Activated T-helper 17 cell treated with anti-CD3 and anti-CD28 coated beads, Interleukin-2, amount 50 U/mL, for 72 hours (primary cell): ENCODE measurements around the gene B4GALT1. TPM values are rescaled to one million over a fixed set of nuclear protein-coding genes. Genes with fewer than 3 reads are reported as not detected.
"Not testable (repeated sequence)": the region's sequence is repeated elsewhere in the genome, so short reads cannot be mapped to it uniquely, and the experiment has no call there.

Experiments used
- ATAC-seq: fragments of 150-1000 bp; cut with Tn5 transposase; replicated peaks from 2 replicates; pipeline ENCODE4 v1.10.0; 2021; ENCODE audit warnings: mild to moderate bottlenecking, moderate library complexity
- H3K27ac Mint-ChIP-seq: one replicate; pipeline ENCODE4 v1.8.0; 2022; ENCODE audit warnings: mixed read lengths
- H3K27me3 Mint-ChIP-seq: one replicate; pipeline ENCODE4 v1.8.0; 2022; ENCODE audit warnings: mixed read lengths
- H3K36me3 Mint-ChIP-seq: one replicate; pipeline ENCODE4 v1.8.0; 2022; ENCODE audit warnings: low read depth, mild to moderate bottlenecking, mixed read lengths
- H3K4me1 Mint-ChIP-seq: one replicate; pipeline ENCODE4 v1.8.0; 2022; ENCODE audit warnings: mixed read lengths
- H3K4me3 Mint-ChIP-seq: one replicate; pipeline ENCODE4 v1.8.0; 2022; ENCODE audit warnings: mild to moderate bottlenecking, mixed read lengths
- H3K9me3 Mint-ChIP-seq: one replicate; pipeline ENCODE4 v1.8.0; 2022; ENCODE audit warnings: mixed read lengths
- total RNA-seq, 2 donors: library from RNA; stranded (reverse); gene quantifications; one replicate each; pipeline ENCODE4 v1.2.3, GENCODE V29; 2022

Gene B4GALT1
- total RNA-seq, 2 donors from 2014 or later: 45.4 to 57.9 TPM

DNA sequence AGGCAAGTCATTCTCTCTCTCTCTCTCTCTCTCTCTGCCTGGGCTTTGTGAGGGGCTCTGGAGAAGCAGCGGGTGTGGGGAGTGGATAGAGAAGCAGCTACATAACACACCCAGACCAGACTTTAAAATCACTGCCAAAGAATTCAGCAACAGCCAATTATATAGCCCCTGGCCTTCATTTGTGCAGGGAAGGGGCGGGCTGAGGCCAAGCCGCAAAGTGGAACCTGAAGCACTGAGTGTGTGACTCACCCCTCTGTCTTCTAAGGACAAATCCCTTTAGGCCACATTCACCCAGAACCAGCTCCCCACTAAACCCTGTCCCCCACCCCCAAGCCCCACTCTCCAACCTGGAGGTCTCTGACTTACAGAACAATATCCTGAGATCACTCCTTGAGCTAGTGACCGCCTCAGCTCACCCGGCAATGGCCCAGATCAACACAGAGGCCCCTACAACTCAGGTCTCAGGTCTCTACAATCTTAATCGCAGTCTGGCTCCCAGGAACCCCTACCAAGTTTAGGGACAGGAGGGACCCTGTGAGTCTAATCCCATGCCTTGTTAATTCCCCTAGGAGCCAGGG is 6.0 kb downstream of the B4GALT1 start:
- Mint-ChIP-seq H3K4me3 (peak overlapping the region; percentile 100), H3K9me3 (no peaks in the 10 kb centered on the region), H3K27ac (peak overlapping the region; percentile 99), H3K36me3 (peaks cover 28% of the 10 kb centered on the region), H3K27me3 (no peaks in the 10 kb centered on the region), H3K4me1 (peaks cover 53% of the 10 kb centered on the region)
- ATAC-seq: peak; percentile 52

DNA sequence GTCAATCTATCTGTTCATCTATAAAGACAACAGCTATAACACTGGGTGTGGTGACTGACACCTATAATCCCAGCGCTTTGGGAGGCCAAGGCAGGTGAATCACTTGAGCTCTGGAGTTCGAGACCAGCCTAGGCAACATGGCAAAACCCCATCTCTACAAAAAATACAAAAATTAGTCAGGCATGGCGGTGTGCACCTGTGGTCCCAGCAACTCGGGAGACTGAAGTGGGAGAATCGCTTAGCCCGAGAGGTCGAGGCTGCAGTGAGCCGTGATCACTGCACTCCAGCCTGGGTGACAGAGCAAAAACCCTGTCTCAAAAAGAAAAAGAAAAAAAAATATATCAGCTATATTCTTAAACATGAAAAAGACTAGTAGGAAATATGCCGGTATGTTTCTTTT is 6.7 kb downstream of the B4GALT1 start:
- not testable (repeated sequence) for ATAC-seq
- peaks cover 22% of the 10 kb centered on the region for H3K36me3 Mint-ChIP-seq

DNA sequence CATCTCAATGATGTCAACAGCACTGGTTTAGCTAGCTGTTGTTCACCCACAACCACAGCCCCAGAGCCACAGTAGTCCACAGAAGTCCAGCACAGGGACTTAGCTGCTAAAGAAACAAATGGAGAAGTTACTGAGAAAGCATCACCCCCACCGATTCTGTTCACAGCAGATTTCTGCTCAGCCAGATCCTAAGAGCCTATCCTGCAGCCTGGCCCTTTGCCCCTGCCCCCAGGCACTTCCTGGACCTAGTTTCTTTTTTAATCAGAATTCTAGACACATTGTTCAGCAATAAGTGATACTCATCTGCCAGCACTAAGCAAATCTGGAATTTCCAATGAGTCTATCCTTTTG is 7.4 kb downstream of the B4GALT1 start:
- peaks cover 66% of the 10 kb centered on the region for H3K4me1 Mint-ChIP-seq
- H3K4me3 Mint-ChIP-seq: peak overlapping the region; percentile 100
- no peaks in the 10 kb centered on the region for H3K9me3 Mint-ChIP-seq
- peaks cover 15% of the 10 kb centered on the region for H3K36me3 Mint-ChIP-seq
- ATAC-seq: peak; percentile 73
- H3K27ac Mint-ChIP-seq: peak overlapping the region; percentile 99
- no peaks in the 10 kb centered on the region for H3K27me3 Mint-ChIP-seq

More for the DNA sequence above, 6.7 kb downstream of the B4GALT1 start:
- Mint-ChIP-seq H3K4me3 (peak overlapping the region; percentile 100), H3K4me1 (peaks cover 59% of the 10 kb centered on the region), H3K27ac (peak overlapping the region; percentile 99)
- H3K9me3 Mint-ChIP-seq, H3K27me3 Mint-ChIP-seq: not testable (repeated sequence)

DNA sequence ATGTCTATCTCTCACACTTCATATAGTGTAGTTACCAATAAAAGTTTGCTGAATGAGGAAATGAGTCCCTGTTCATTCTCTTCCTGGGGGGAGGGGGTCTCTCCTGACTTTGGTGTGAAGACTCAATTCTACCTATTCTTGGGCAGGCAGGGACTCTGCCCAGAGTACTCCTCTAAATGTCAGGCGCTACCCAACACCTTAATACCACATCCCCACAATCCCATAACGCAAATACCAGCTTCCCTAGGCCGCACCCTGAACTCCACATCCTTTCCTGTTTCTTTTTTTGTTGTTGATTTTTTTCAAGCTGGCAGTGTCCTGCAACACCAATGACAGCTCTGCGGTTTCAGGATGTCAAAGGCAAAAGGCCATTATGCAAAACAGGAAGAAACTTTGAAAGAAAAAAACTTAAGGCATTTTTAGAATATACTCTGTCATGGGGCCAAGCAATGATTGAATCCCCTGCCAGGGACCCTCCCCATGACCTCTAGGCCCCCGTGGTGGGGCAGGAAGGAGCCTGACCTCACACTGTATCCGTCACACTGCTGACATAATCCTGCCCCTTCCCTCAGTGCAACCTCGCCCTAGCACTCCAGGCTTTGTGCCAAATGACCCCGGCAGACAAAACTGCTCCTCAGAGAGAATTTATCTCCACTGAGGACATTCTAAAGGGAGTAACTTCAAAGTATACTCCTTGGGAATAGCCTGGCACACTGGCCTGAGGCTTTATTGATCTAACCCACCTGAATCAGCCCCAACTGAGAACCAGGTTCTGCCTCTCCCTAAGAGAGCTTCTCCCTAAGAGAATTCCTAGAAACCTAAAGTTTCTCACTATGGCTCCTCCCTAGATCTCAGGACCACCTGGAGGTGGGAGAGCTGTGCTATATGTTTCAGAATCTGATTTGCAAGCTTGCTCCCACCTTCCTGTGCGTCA is 8.0 kb downstream of the B4GALT1 start:
- ATAC-seq: peak; percentile 55
- H3K36me3 Mint-ChIP-seq: peaks cover 14% of the 10 kb centered on the region
- peaks cover 66% of the 10 kb centered on the region for H3K4me1 Mint-ChIP-seq
- H3K9me3 Mint-ChIP-seq: no peaks in the 10 kb centered on the region
- peak overlapping the region; percentile 100 for H3K4me3 Mint-ChIP-seq
- H3K27me3 Mint-ChIP-seq: no peaks in the 10 kb centered on the region
- H3K27ac Mint-ChIP-seq: peak overlapping the region; percentile 99

DNA sequence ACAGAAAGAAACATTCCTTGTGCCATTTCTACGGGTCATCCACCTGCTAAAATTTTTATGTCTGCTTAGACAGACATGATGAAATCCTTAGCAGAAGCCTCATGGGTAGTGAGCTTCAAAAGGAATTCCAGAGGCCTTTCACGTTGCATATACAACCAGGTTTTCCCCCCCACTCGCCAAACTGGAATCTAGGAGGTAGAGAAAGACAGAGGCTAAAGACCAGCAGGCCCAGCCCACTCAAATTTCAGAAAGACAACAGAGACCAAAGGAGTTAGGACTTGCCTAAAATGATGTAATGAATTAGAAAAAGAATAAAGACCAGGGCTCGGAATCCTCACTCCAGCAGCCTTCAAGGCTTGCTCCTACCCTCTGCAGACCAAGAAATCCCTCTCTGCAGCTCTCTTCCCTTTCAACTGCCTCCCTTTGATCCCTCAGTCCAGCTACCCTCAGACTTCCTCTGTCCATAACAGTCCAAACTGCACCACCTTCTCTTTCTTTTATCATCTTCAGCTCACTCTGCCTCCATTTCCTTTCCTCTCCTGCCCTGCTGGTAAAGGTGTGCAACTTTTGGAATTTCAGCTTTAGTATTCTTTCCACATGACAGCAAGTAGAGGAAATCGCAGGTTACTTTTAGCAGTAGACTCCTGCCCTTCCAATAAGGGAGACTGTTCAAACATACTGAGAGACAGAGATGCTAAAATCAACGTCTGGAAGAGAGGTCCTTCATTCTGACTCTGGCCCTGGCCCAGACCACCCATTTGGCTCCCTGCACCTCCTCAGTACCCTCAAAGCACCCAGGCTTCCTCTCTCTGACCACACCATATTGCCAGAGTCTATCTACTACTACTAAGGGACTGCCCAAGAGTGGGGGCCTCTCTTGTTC is 8.9 kb downstream of the B4GALT1 start:
- peaks cover 72% of the 10 kb centered on the region for H3K4me1 Mint-ChIP-seq
- no peaks in the 10 kb centered on the region for H3K9me3 Mint-ChIP-seq
- peaks cover 13% of the 10 kb centered on the region for H3K36me3 Mint-ChIP-seq
- H3K4me3 Mint-ChIP-seq: peak overlapping the region; percentile 100
- H3K27me3 Mint-ChIP-seq: no peaks in the 10 kb centered on the region
- peak overlapping the region; percentile 99 for H3K27ac Mint-ChIP-seq
- ATAC-seq: no peak

DNA sequence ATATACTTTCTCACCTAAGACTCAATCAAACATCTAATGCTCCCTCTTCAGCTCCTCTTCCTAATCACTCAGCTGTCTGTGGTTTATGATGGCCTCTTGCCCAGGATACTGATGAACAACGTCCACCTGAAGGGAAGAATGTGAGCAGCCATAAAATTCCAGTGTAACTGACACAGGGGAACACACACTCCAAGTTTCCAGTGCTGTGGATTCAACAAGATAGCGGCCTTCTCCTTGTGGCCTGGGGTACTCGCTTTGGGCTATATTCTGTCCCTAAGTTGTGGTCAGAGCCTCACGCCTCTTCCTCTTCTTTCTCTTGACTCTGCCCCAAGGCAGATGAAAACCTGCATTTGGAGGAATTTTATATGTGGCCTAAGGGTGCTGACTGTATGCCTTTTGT is 11.7 kb downstream of the B4GALT1 start:
- Mint-ChIP-seq H3K4me3 (peak overlapping the region; percentile 77), H3K27me3 (no peaks in the 10 kb centered on the region), H3K36me3 (peaks cover 17% of the 10 kb centered on the region), H3K27ac (peak overlapping the region; percentile 52), H3K9me3 (no peaks in the 10 kb centered on the region), H3K4me1 (peaks cover 75% of the 10 kb centered on the region)
- no peak for ATAC-seq

DNA sequence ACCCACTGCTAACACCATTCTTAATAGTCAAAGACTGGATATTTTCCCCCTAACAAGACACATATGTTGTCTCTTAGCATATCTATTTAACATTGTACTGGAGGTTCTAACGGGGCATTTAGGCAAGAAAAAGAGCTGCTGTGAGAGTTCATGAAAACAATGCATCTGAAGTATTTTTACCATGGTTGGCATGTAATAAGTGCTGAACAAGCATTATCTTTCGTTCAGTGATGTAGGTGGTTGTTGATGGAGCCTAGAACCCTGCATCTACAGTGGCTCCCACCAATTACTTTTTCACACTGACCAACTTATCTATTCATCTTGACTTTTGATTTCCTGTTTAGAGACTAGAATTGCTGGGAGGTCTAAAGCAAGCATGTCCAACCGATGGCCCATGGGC is 12.8 kb downstream of the B4GALT1 start:
- ATAC-seq: no peak
- peak overlapping the region; percentile 77 for H3K4me3 Mint-ChIP-seq
- H3K27ac Mint-ChIP-seq: peak overlapping the region; percentile 52

DNA sequence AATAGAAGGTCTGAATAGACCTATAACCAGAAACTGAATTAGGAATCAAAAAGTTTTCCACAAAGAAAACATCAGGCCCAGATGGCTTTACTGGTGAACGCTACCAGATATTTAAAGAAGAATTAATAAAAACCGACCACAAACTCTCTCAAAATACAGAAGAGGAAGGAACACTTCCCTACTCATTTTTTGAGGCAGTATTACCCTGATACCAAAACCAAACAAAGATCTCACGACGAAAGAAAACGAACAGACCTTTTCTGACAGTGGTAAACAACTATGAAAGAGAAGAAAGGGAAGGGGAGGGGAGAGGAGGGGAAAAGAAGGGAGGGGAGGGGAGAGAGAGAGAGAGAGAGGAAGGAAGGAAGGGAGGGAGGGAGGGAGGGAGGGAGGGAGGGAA is 13.5 kb downstream of the B4GALT1 start:
- Mint-ChIP-seq H3K9me3 (no peaks in the 10 kb centered on the region), H3K27ac (peak overlapping the region; percentile 52), H3K4me3 (peak overlapping the region; percentile 77), H3K4me1 (peaks cover 68% of the 10 kb centered on the region), H3K27me3 (no peaks in the 10 kb centered on the region), H3K36me3 (peaks cover 12% of the 10 kb centered on the region)
- ATAC-seq: no peak

More for the DNA sequence above, 12.8 kb downstream of the B4GALT1 start:
- no peaks in the 10 kb centered on the region for H3K9me3 Mint-ChIP-seq
- peaks cover 12% of the 10 kb centered on the region for H3K36me3 Mint-ChIP-seq
- H3K27me3 Mint-ChIP-seq: no peaks in the 10 kb centered on the region
- peaks cover 72% of the 10 kb centered on the region for H3K4me1 Mint-ChIP-seq

DNA sequence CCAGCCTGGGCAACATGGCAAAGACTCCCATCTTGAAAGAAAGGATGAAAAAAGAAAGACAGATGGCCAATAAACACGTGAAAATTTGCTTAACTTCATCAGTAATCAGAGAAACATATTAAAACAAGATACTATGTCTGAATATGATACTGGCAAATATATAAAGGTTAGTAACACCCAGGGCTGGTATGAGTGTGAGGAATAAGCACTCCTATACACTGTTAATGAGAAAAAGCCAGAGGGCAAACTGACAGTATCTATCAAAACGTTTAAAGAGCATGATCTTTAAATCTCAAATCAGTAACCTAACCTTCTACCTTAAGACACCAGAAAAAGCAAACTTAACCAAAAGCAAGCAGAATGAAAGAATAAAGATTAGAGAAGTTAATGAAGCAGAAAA is 14.1 kb downstream of the B4GALT1 start:
- ATAC-seq: no peak
- Mint-ChIP-seq H3K36me3 (peaks cover 12% of the 10 kb centered on the region), H3K27ac (peak overlapping the region; percentile 52), H3K4me1 (peaks cover 67% of the 10 kb centered on the region), H3K9me3 (no peaks in the 10 kb centered on the region), H3K4me3 (peak overlapping the region; percentile 77), H3K27me3 (no peaks in the 10 kb centered on the region)

DNA sequence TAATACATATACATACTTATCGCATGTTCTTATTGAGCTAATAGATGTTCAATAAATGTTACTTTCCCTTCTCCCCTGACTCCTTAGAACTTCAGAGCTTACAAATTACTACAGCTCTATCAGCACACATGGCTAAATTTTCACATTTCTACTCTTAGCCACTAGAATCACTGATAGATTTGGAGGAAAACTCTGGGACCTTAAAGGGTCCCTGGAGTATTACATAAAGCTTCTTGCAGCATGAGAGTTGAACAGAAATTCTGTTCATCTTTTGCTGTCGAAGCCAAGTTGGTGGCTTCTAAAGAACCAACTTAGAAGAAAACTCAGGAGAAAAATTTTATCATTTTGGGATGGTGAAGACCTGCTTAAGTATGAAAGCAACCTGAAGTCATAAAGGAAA is 15.5 kb downstream of the B4GALT1 start:
- Mint-ChIP-seq H3K27me3 (no peaks in the 10 kb centered on the region), H3K9me3 (no peaks in the 10 kb centered on the region), H3K27ac (peak overlapping the region; percentile 52), H3K4me3 (peak overlapping the region; percentile 77), H3K36me3 (peaks cover 24% of the 10 kb centered on the region), H3K4me1 (peaks cover 72% of the 10 kb centered on the region)
- no peak for ATAC-seq

DNA sequence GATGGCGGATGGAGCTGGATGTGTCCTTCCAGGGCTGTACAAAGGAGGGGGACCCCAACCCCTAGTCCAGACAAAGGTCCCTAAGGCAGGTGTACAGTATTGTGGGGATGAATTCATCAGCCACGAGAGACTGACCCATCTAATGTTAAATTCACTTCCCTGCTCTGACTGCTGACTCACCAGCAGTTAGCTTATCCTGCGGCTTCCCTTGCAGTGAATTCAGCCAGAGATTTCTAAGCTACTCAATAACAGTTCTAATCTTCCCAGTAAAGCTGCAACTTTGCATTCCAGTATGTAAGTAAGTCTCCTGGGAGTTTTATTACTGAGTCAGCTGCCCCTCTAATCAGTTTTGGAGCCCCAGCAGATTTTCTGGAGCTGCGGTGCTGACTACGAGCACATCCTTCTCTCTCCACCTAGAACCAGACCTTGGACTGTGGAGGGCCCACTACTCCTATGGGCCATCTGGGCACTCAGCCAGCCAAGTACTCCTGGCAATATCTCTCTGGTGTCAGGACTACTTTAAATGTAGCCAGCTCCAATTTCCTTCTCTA is 16.1 kb downstream of the B4GALT1 start:
- Mint-ChIP-seq H3K4me1 (peaks cover 72% of the 10 kb centered on the region), H3K27me3 (no peaks in the 10 kb centered on the region), H3K27ac (peak overlapping the region; percentile 52), H3K9me3 (no peaks in the 10 kb centered on the region), H3K4me3 (peak overlapping the region; percentile 77), H3K36me3 (peaks cover 30% of the 10 kb centered on the region)
- ATAC-seq: peak; percentile 48

DNA sequence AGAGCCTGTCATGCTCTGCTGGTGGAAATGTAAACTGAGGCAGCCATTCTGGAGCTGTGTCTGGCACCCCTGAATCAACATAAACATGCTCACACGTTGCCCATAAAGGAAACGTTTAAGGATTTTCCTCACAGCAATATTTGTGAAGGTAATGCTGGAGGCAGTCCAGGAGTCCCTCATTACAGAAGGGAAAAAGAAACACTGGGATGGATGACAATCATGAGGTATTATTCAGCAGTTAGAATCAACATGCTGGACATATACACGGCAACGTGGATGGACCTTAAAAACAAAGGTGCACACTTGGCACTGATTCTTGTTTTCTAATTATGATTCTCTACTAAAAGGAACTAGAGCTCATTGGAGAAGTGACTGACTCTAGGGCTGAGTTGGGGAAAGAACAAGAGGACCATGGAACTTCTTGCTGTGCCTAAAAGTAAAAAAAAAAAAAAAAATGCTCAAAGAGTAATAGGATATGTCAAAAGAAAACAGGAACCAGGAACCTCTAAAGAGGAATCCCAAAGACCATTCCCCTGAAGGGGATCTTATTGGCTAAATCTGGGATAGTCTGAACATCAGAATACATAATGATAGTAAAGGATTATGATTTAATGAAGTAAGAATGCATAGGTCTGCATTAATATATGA is 18.6 kb downstream of the B4GALT1 start:
- H3K27ac Mint-ChIP-seq: no peak overlapping the region
- ATAC-seq: no peak
- no peaks in the 10 kb centered on the region for H3K27me3 Mint-ChIP-seq
- H3K36me3 Mint-ChIP-seq: peaks cover 22% of the 10 kb centered on the region
- no peak overlapping the region for H3K4me3 Mint-ChIP-seq
- H3K9me3 Mint-ChIP-seq: no peaks in the 10 kb centered on the region
- peaks cover 59% of the 10 kb centered on the region for H3K4me1 Mint-ChIP-seq

DNA sequence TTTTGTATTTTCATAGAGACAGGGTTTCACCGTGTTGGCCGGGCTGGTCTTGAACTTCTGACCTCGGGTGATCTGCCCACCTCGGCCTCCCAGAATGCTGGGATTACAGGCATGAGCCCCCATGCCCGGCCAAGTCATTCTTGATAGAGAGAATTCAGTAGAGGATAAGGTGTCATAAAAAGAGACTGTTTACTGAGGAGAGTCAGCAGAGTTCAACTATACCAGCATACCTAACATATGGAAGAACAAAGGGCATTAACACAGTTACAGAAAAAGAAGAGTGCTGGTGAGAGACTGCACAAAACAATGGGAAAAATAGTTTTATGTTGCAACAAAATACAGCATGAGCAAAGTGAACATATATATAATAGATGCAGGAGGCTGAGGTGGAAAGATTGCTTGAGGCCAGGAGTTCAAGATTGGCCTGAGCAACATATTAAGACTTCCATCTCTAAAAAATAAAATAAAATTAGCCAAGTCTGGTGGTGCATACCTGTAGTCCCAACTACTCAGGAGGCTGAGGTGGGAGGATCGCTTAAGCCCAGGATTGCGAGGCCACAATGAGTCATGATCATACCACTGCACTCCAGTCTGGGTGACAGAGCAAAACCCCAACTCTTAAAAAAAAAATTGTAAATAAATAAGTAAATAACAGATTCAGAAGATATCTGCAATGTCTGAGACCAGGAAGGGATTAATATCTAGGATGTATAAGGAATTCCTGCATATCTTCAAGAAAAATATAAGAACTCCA is 19.5 kb downstream of the B4GALT1 start:
- H3K4me3 Mint-ChIP-seq: no peak overlapping the region
- H3K4me1 Mint-ChIP-seq: peaks cover 52% of the 10 kb centered on the region
- no peak for ATAC-seq
- H3K36me3 Mint-ChIP-seq: peaks cover 22% of the 10 kb centered on the region
- no peaks in the 10 kb centered on the region for H3K27me3 Mint-ChIP-seq
- no peaks in the 10 kb centered on the region for H3K9me3 Mint-ChIP-seq
- no peak overlapping the region for H3K27ac Mint-ChIP-seq
